PC-3 (cell line): ENCODE data around the gene TMEM38B.

ENCODE experiments used
- EZH2 ChIP-seq: fragments of 300-600 bp; sonication (generic); IDR thresholded peaks from one replicate; pipeline ENCODE4 v1.6.1; 2017; ENCODE audit warnings: antibody characterized with exemption, mild to moderate bottlenecking, low read length; ENCODE audit not compliant: unreplicated experiment
- EZH2phosphoT487 ChIP-seq: fragments of 300-600 bp; sonication (generic); IDR thresholded peaks from 2 replicates; pipeline ENCODE4 v1.6.1; 2018; ENCODE audit warnings: mild to moderate bottlenecking, antibody characterized with exemption, low read length, borderline replicate concordance
- TF ChIP-seq, protein P1 (sequence below): fragments of 300-600 bp; sonication (generic); conservative IDR thresholded peaks from 2 replicates; pipeline ENCODE4 v1.5.1; 2017; ENCODE audit warnings: antibody characterized with exemption, low read depth, mild to moderate bottlenecking, low read length

DNA sequence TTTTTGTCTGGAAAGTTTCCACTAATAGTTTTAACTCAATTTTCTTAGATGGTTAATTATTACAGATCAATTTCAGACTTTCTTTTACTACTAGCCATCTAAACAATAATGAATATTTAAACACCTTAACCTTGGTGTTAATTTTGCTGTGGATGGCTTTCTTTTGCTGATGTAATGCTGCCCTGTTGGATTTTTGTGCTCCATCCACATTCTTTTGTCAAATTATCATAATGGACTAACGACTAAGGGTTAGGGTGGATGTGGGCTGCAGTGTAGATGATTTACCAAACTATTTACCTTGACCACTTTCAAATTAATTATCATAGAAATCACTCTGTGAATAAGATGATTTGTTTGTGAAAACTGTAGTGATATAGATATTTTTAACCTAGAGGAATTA is 15.6 kb upstream of the TMEM38B start:
- TF ChIP-seq, protein P1, sequence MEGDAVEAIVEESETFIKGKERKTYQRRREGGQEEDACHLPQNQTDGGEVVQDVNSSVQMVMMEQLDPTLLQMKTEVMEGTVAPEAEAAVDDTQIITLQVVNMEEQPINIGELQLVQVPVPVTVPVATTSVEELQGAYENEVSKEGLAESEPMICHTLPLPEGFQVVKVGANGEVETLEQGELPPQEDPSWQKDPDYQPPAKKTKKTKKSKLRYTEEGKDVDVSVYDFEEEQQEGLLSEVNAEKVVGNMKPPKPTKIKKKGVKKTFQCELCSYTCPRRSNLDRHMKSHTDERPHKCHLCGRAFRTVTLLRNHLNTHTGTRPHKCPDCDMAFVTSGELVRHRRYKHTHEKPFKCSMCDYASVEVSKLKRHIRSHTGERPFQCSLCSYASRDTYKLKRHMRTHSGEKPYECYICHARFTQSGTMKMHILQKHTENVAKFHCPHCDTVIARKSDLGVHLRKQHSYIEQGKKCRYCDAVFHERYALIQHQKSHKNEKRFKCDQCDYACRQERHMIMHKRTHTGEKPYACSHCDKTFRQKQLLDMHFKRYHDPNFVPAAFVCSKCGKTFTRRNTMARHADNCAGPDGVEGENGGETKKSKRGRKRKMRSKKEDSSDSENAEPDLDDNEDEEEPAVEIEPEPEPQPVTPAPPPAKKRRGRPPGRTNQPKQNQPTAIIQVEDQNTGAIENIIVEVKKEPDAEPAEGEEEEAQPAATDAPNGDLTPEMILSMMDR: no peak
- no peak for TF ChIP-seq EZH2phosphoT487
- no peak for TF ChIP-seq EZH2
